CD4-positive, alpha-beta T cell treated with Interleukin-12 subunit alpha and Interleukin-12 subunit beta, for 1 hour (primary cell): ENCODE measurements around the gene TRIM24.
"Not testable (repeated sequence)": the region's sequence is repeated elsewhere in the genome, so short reads cannot be mapped to it uniquely, and the experiment has no call there.

Experiments
- DNase-seq: peaks from one replicate; pipeline ENCODE4 v3.0.0-alpha.2; 2020

Gene TRIM24

GRCh38 chr7:138460649-138461607 lies 869 bp downstream of the TRIM24 start:
- DNase-seq, result peak; percentile 58

GRCh38 chr7:138463291-138463618 lies 3.2 kb downstream of the TRIM24 start:
- DNase-seq, result not testable (repeated sequence)

- no peak for DNase-seq
These were observed 5.0 kb downstream of the TRIM24 start for GRCh38 chr7:138465046-138465445.

- DNase-seq, result not testable (repeated sequence)
These were observed 6.2 kb downstream of the TRIM24 start for GRCh38 chr7:138466069-138466756.

GRCh38 chr7:138468244-138469123 lies 8.4 kb downstream of the TRIM24 start:
- no peak for DNase-seq

GRCh38 chr7:138470391-138471157 lies 10.5 kb downstream of the TRIM24 start:
- no peak for DNase-seq

GRCh38 chr7:138472292-138473079 lies 12.4 kb downstream of the TRIM24 start:
- DNase-seq, result no peak

GRCh38 chr7:138475377-138475776 lies 15.3 kb downstream of the TRIM24 start:
- DNase-seq, result no peak

- DNase-seq, result no peak
These were observed 17.1 kb downstream of the TRIM24 start for GRCh38 chr7:138477081-138477578.

GRCh38 chr7:138477581-138477980 lies 17.5 kb downstream of the TRIM24 start:
- DNase-seq, result no peak

- no peak for DNase-seq
These were observed 18.4 kb downstream of the TRIM24 start for GRCh38 chr7:138478499-138478908.

GRCh38 chr7:138480527-138480926 lies 20.5 kb downstream of the TRIM24 start:
- no peak for DNase-seq

GRCh38 chr7:138481447-138482380 lies 21.7 kb downstream of the TRIM24 start:
- no peak for DNase-seq

- DNase-seq, result no peak
These were observed 23.5 kb downstream of the TRIM24 start for GRCh38 chr7:138483531-138483930.

GRCh38 chr7:138485508-138485907 lies 25.4 kb downstream of the TRIM24 start:
- not testable (repeated sequence) for DNase-seq

- DNase-seq, result not testable (repeated sequence)
These were observed 29.1 kb downstream of the TRIM24 start for GRCh38 chr7:138489139-138489538.

- DNase-seq, result no peak
These were observed 31.7 kb downstream of the TRIM24 start for GRCh38 chr7:138491612-138492386.

- no peak for DNase-seq
These were observed 32.4 kb downstream of the TRIM24 start for GRCh38 chr7:138492423-138492822.

- no peak for DNase-seq
These were observed 33.5 kb downstream of the TRIM24 start for GRCh38 chr7:138493535-138493934.
